Neuronal stem cell (in vitro differentiated cells): Measurements from ENCODE around the gene IL1RAPL2. TPM values are rescaled to one million over a fixed set of nuclear protein-coding genes. Genes with fewer than 3 reads are reported as not detected.
A peak's percentile ranks its signal among the peaks of the same experiment; 100 is the strongest.

Experiments
- DNase-seq: peaks from one replicate; pipeline ENCODE4 v3.0.0-alpha.2; 2013; ENCODE audit warnings: low spot score
- H2AFZ ChIP-seq: one replicate; pipeline ENCODE4 v1.6.1; 2013; ENCODE audit warnings: mild to moderate bottlenecking, low read length, inconsistent platforms
- H2AK5ac ChIP-seq: 2 replicates; pipeline ENCODE4 v1.6.1; 2013; ENCODE audit warnings: low read depth, mild to moderate bottlenecking, inconsistent platforms, low read length, moderate library complexity, mixed read lengths
- H2BK120ac ChIP-seq: 2 replicates; pipeline ENCODE4 v1.6.1; 2013; ENCODE audit warnings: low read depth, mild to moderate bottlenecking, inconsistent platforms, low read length, moderate library complexity, mixed read lengths
- H2BK12ac ChIP-seq: one replicate; pipeline ENCODE4 v1.6.1; 2013; ENCODE audit warnings: low read length, inconsistent platforms
- H2BK15ac ChIP-seq: 2 replicates; pipeline ENCODE4 v1.6.1; 2013; ENCODE audit warnings: mild to moderate bottlenecking, low read length, inconsistent platforms, mixed read lengths
- H2BK5ac ChIP-seq: one replicate; pipeline ENCODE4 v1.6.1; 2013; ENCODE audit warnings: inconsistent platforms, mild to moderate bottlenecking, low read length, moderate library complexity
- H3K14ac ChIP-seq: one replicate; pipeline ENCODE4 v1.6.1; 2013; ENCODE audit warnings: low read length, inconsistent platforms
- H3K18ac ChIP-seq: 2 replicates; pipeline ENCODE4 v1.6.1; 2013; ENCODE audit warnings: low read length, inconsistent platforms
- H3K23ac ChIP-seq: 2 replicates; pipeline ENCODE4 v1.6.1; 2013; ENCODE audit warnings: low read depth, mild to moderate bottlenecking, mixed read lengths, low read length, inconsistent platforms; ENCODE audit not compliant: poor library complexity
- H3K27ac ChIP-seq: replicated peaks from 3 replicates; pipeline ENCODE4 v1.5.1; 2013; ENCODE audit warnings: low read length, inconsistent platforms
- H3K27me3 ChIP-seq, 3 experiments: 2 replicates each; pipeline ENCODE4 v1.6.1; 2013; ENCODE audit warnings: low read length in 3 of 3, mild to moderate bottlenecking in 2 of 3, inconsistent platforms in 1 of 3, low read depth in 1 of 3, mixed read lengths in 1 of 3, moderate library complexity in 1 of 3; ENCODE audit not compliant: control insufficient read depth in 3 of 3, insufficient read depth in 3 of 3
- H3K36me3 ChIP-seq, 2 donors: replicated peaks in 1 of 2; 2 replicates each; pipeline ENCODE4 v1.6.1; 2013; ENCODE audit warnings: low read length in 2 of 2; ENCODE audit not compliant: control insufficient read depth in 2 of 2, insufficient read depth in 2 of 2
- H3K4ac ChIP-seq: 2 replicates; pipeline ENCODE4 v1.6.1; 2013; ENCODE audit warnings: inconsistent platforms, mild to moderate bottlenecking, low read length, moderate library complexity
- H3K4me1 ChIP-seq, 2 donors: 1 replicate in 1 of 2; 2 replicates in 1 of 2; pipeline ENCODE4 v1.6.1; 2013; ENCODE audit warnings: low read length in 2 of 2, low read depth in 1 of 2; ENCODE audit not compliant: control insufficient read depth in 2 of 2, insufficient read depth in 1 of 2
- H3K4me2 ChIP-seq: one replicate; pipeline ENCODE4 v1.6.1; 2013; ENCODE audit warnings: mild to moderate bottlenecking, low read length, inconsistent platforms; ENCODE audit not compliant: insufficient read depth, poor library complexity, severe bottlenecking
- H3K4me3 ChIP-seq, 2 donors: 2 replicates each; pipeline ENCODE4 v1.5.1; 2013; ENCODE audit warnings: low read length in 2 of 2, mild to moderate bottlenecking in 2 of 2, inconsistent platforms in 1 of 2, moderate library complexity in 1 of 2
- H3K79me1 ChIP-seq: one replicate; pipeline ENCODE4 v1.6.1; 2013; ENCODE audit warnings: low read depth, mild to moderate bottlenecking, inconsistent platforms, low read length, moderate library complexity
- H3K9ac ChIP-seq: one replicate; pipeline ENCODE4 v1.6.1; 2013; ENCODE audit warnings: mild to moderate bottlenecking, low read depth, low read length, inconsistent platforms; ENCODE audit not compliant: poor library complexity
- H3K9me3 ChIP-seq, 2 donors: replicated peaks in 1 of 2; 2 replicates each; pipeline versions ENCODE3 to v1.6.1; 2013; ENCODE audit warnings: low read length in 2 of 2, mild to moderate bottlenecking in 2 of 2, inconsistent platforms in 1 of 2, low read depth in 1 of 2, mixed read lengths in 1 of 2, moderate library complexity in 1 of 2; ENCODE audit not compliant: control insufficient read depth in 2 of 2, insufficient read depth in 1 of 2
- H4K8ac ChIP-seq: one replicate; pipeline ENCODE4 v1.6.1; 2013; ENCODE audit warnings: low read depth, mild to moderate bottlenecking, inconsistent platforms, low read length, moderate library complexity
- H4K91ac ChIP-seq: one replicate; pipeline ENCODE4 v1.6.1; 2013; ENCODE audit warnings: low read length, low read depth, mild to moderate bottlenecking, inconsistent platforms; ENCODE audit not compliant: poor library complexity
- WGBS, 2 donors: extraction: QIAGEN DNeasy Blood & Tissue Kit; methylation state at CpG; one replicate each; pipeline ENCODE4 v1.1.7; 2013; ENCODE audit warnings: missing lambda C conversion rate in 2 of 2, mixed read lengths in 1 of 2; ENCODE audit not compliant: insufficient read length in 2 of 2, insufficient replicate concordance in 1 of 2; ENCODE audit errors: extremely low coverage in 2 of 2; 5-methylcytosine and 5-hydroxymethylcytosine counted together
- polyA plus RNA-seq, 2 experiments: library from polyadenylated mRNA; stranded (reverse); fragments of 200-250 nt; gene quantifications; one replicate each; pipeline ENCODE4 v1.2.3, GENCODE V29; 2013

The IL1RAPL2 gene
- 0.04 TPM for polyA plus RNA-seq (2013, experiment 1 of 2)
- 0.03 TPM for polyA plus RNA-seq (2013, experiment 2 of 2)

GRCh38 chrX:104565791-104566680 lies at the start of gene IL1RAPL2:
IL1RAPL2 (plus strand) TSS chrX:104566199.
- WGBS, 2 donors: no CpG with 5 or more reads among the region's 48 CpGs
- H3K9ac ChIP-seq: peak within 1 kb of the TSS; percentile 70
- no peak within 1 kb of the TSS for H4K91ac ChIP-seq
- H4K8ac ChIP-seq: no peak within 1 kb of the TSS
- H3K4ac ChIP-seq: no peak within 1 kb of the TSS
- H3K79me1 ChIP-seq: no peaks in the 10 kb centered on the region
- H2BK5ac ChIP-seq: no peak within 1 kb of the TSS
- no peak within 1 kb of the TSS for H3K14ac ChIP-seq
- H3K4me3 ChIP-seq: peak within 1 kb of the TSS in 1 of 2 donors; percentile 77
- H2AK5ac ChIP-seq: no peak within 1 kb of the TSS
- no peak within 1 kb of the TSS for H3K23ac ChIP-seq
- H3K27me3 ChIP-seq: peaks cover 0 to 51% (median 27%) of the 10 kb centered on the region in 3 experiments
- no peaks in the 10 kb centered on the region for H3K36me3 ChIP-seq
- H2BK12ac ChIP-seq: no peak within 1 kb of the TSS
- no peak within 1 kb of the TSS for H2BK15ac ChIP-seq
- no peaks in the 10 kb centered on the region for H3K4me1 ChIP-seq
- H3K18ac ChIP-seq: no peak within 1 kb of the TSS
- H3K9me3 ChIP-seq: no peaks in the 10 kb centered on the region
- no peak within 1 kb of the TSS for H2BK120ac ChIP-seq
- peak; percentile 51 for DNase-seq
- H2AFZ ChIP-seq: peak within 1 kb of the TSS; percentile 45
- H3K4me2 ChIP-seq: peak within 1 kb of the TSS; percentile 78
- H3K27ac ChIP-seq: no peak within 1 kb of the TSS

- Histone ChIP-seq H3K4me2 (no peak overlapping the region), H3K18ac (no peak overlapping the region), H3K14ac (no peak overlapping the region), H3K4me3 (no peak overlapping the region), H3K27ac (no peak overlapping the region), H3K27me3 (peaks cover 0 to 2% (median 0%) of the 10 kb centered on the region in 3 experiments), H4K91ac (no peak overlapping the region), H3K79me1 (no peaks in the 10 kb centered on the region), H3K4ac (no peak overlapping the region), H2BK15ac (no peak overlapping the region), H3K9ac (no peak overlapping the region), H2AFZ (no peak overlapping the region), H3K4me1 (no peaks in the 10 kb centered on the region), H4K8ac (no peak overlapping the region), H3K36me3 (no peaks in the 10 kb centered on the region), H3K9me3 (no peaks in the 10 kb centered on the region), H2BK12ac (no peak overlapping the region), H2BK5ac (no peak overlapping the region), H3K23ac (no peak overlapping the region), H2BK120ac (no peak overlapping the region), H2AK5ac (no peak overlapping the region)
- no CpG with 5 or more reads among the region's 2 CpGs for WGBS, 2 donors
- no peak for DNase-seq
Observed at GRCh38 chrX:104522386-104522785, 43.6 kb upstream of the IL1RAPL2 start.

GRCh38 chrX:104523858-104524257 lies 42.1 kb upstream of the IL1RAPL2 start:
- Histone ChIP-seq H3K27ac (no peak overlapping the region), H3K9ac (no peak overlapping the region), H4K91ac (no peak overlapping the region), H3K9me3 (no peaks in the 10 kb centered on the region), H3K27me3 (peaks cover 0 to 2% (median 0%) of the 10 kb centered on the region in 3 experiments), H4K8ac (no peak overlapping the region), H3K79me1 (no peaks in the 10 kb centered on the region), H3K4me3 (no peak overlapping the region), H3K4me1 (no peaks in the 10 kb centered on the region), H3K4ac (no peak overlapping the region), H2BK120ac (no peak overlapping the region), H2BK15ac (no peak overlapping the region), H2BK5ac (no peak overlapping the region), H3K36me3 (no peaks in the 10 kb centered on the region), H3K18ac (no peak overlapping the region), H3K4me2 (no peak overlapping the region), H2AK5ac (no peak overlapping the region), H2BK12ac (no peak overlapping the region), H2AFZ (no peak overlapping the region), H3K23ac (no peak overlapping the region), H3K14ac (no peak overlapping the region)
- 100% methylated on average over 1 of the region's 2 CpGs for WGBS, 2 donors
- no peak for DNase-seq

GRCh38 chrX:104539081-104539480 lies 26.9 kb upstream of the IL1RAPL2 start:
- Histone ChIP-seq H2BK15ac (no peak overlapping the region), H2BK12ac (no peak overlapping the region), H3K4me3 (no peak overlapping the region), H3K4me2 (no peak overlapping the region), H3K9ac (no peak overlapping the region), H3K27ac (no peak overlapping the region), H3K27me3 (no peaks in the 10 kb centered on the region), H3K36me3 (no peaks in the 10 kb centered on the region), H4K91ac (no peak overlapping the region), H2AK5ac (no peak overlapping the region), H4K8ac (no peak overlapping the region), H3K79me1 (no peaks in the 10 kb centered on the region), H3K18ac (no peak overlapping the region), H2BK120ac (no peak overlapping the region), H2AFZ (no peak overlapping the region), H3K9me3 (no peaks in the 10 kb centered on the region), H3K4me1 (no peaks in the 10 kb centered on the region), H2BK5ac (no peak overlapping the region), H3K4ac (no peak overlapping the region), H3K14ac (no peak overlapping the region), H3K23ac (no peak overlapping the region)
- no peak for DNase-seq
- no CpG with 5 or more reads among the region's 2 CpGs for WGBS, 2 donors
